H1 (cell line): Measurements from ENCODE around the gene EVC2. TPM values are rescaled to one million over a fixed set of nuclear protein-coding genes. Genes with fewer than 3 reads are reported as not detected.

Source experiments
- CTCF ChIA-PET: fragments of 300-600 bp; sonication (Branson Sonifier 250); formaldehyde crosslinking; loops from one replicate; lab custom pipeline; 2021; ENCODE audit not compliant: partially characterized antibody; lab: Charles Lee
- POLR2A ChIA-PET: fragments of 300-600 bp; sonication (Branson Sonifier 250); formaldehyde crosslinking; loops from one replicate; lab custom pipeline; 2021; ENCODE audit warnings: inconsistent platforms; ENCODE audit not compliant: partially characterized antibody; lab: Charles Lee
- DNase-seq, 2 experiments: peaks; one replicate each; pipeline versions ENCODE4 v3.0.0 to v3.0.0-alpha.2; 2010 to 2022; ENCODE audit warnings: low spot score in 2 of 2, low read depth in 1 of 2, mixed read lengths in 1 of 2
- FAIRE-seq: peaks from 2 replicates; lab custom pipeline; 2011; peaks lifted over from hg19 to GRCh38; lab: Jason Lieb, UNC
- H2AFZ ChIP-seq: 2 replicates; pipeline ENCODE4 v1.8.1; 2012; ENCODE audit warnings: low read length, inconsistent platforms
- H2AK5ac ChIP-seq: 2 replicates; pipeline ENCODE4 v1.6.1; 2013; ENCODE audit warnings: low read depth, low read length
- H2BK120ac ChIP-seq: replicated peaks from 2 replicates; pipeline ENCODE3; 2013; ENCODE audit warnings: low read depth, low read length, inconsistent platforms
- H2BK12ac ChIP-seq: 2 replicates; pipeline ENCODE4 v1.6.1; 2013; ENCODE audit warnings: low read depth, low read length
- H2BK15ac ChIP-seq: 2 replicates; pipeline ENCODE4 v1.6.1; 2013; ENCODE audit warnings: low read length
- H2BK20ac ChIP-seq: 2 replicates; pipeline ENCODE4 v1.6.1; 2013; ENCODE audit warnings: low read length
- H2BK5ac ChIP-seq: 2 replicates; pipeline ENCODE4 v1.6.1; 2013; ENCODE audit warnings: low read depth, low read length
- H3K14ac ChIP-seq: 2 replicates; pipeline ENCODE4 v1.6.1; 2013; ENCODE audit warnings: inconsistent platforms; ENCODE audit not compliant: insufficient read length
- H3K18ac ChIP-seq: 2 replicates; pipeline ENCODE4 v1.6.1; 2013; ENCODE audit warnings: low read length; ENCODE audit errors: extremely low read depth
- H3K23ac ChIP-seq: 2 replicates; pipeline ENCODE4 v1.6.1; 2013; ENCODE audit warnings: inconsistent platforms; ENCODE audit not compliant: insufficient read length
- H3K23me2 ChIP-seq: 2 replicates; pipeline ENCODE4 v1.6.1; 2013; ENCODE audit warnings: low read depth, low read length
- H3K27ac ChIP-seq: 2 replicates; pipeline ENCODE4 v1.6.1; 2011; ENCODE audit warnings: low read depth, low read length, inconsistent platforms
- H3K27me3 ChIP-seq, 4 experiments: replicated peaks in 1 of 4; 1 replicate in 1 of 4; 2 replicates in 3 of 4; pipeline versions ENCODE4 v1.6.1 to v1.8.1; 2011 to 2013; ENCODE audit warnings: low read length in 3 of 4, mild to moderate bottlenecking in 3 of 4, inconsistent platforms in 2 of 4, mixed read lengths in 2 of 4, moderate library complexity in 1 of 4; ENCODE audit not compliant: control insufficient read depth in 3 of 4, insufficient read depth in 3 of 4; ENCODE audit errors: extremely low read depth in 1 of 4
- H3K36me3 ChIP-seq, 4 experiments: 2 replicates each; pipeline versions ENCODE4 v1.6.1 to v1.8.1; 2011 to 2013; ENCODE audit warnings: mild to moderate bottlenecking in 4 of 4, low read length in 3 of 4, moderate library complexity in 2 of 4, control low read depth in 1 of 4, inconsistent platforms in 1 of 4; ENCODE audit not compliant: insufficient read depth in 4 of 4, control insufficient read depth in 2 of 4
- H3K4ac ChIP-seq: replicated peaks from 2 replicates; pipeline ENCODE3; 2013; ENCODE audit warnings: low read length, low read depth, mixed read lengths, inconsistent platforms; ENCODE audit not compliant: insufficient read length
- H3K4me1 ChIP-seq, 4 experiments: replicated peaks in 1 of 4; 1 replicate in 1 of 4; 2 replicates in 3 of 4; pipeline versions ENCODE4 v1.6.1 to v1.8.1; 2011 to 2013; ENCODE audit warnings: low read length in 3 of 4, inconsistent platforms in 2 of 4, mixed read lengths in 1 of 4; ENCODE audit not compliant: insufficient read depth in 4 of 4, control insufficient read depth in 3 of 4
- H3K4me2 ChIP-seq, 2 experiments: 2 replicates each; pipeline versions ENCODE4 v1.6.1 to v1.8.1; 2011 to 2013; ENCODE audit warnings: low read depth in 2 of 2, low read length in 2 of 2, control low read depth in 1 of 2, inconsistent platforms in 1 of 2, mild to moderate bottlenecking in 1 of 2; ENCODE audit not compliant: insufficient read depth in 1 of 2
- H3K4me3 ChIP-seq, 4 experiments: fragments of 200-600, 300-600 bp in 1 of 4; sonication (generic), shearing (Covaris generic), sonication (Bioruptor Twin) in 1 of 4; 2 replicates each; pipeline versions ENCODE4 v1.5.1 to v1.8.1; 2011 to 2016; ENCODE audit warnings: low read length in 4 of 4, low read depth in 3 of 4, control low read depth in 2 of 4, inconsistent platforms in 2 of 4, mild to moderate bottlenecking in 2 of 4, mixed read lengths in 1 of 4, moderate library complexity in 1 of 4; ENCODE audit not compliant: insufficient read depth in 2 of 4; ENCODE audit errors: extremely low read depth in 1 of 4
- H3K56ac ChIP-seq: replicated peaks from 2 replicates; pipeline ENCODE3; 2013; ENCODE audit warnings: low read depth, mild to moderate bottlenecking, mixed read lengths, low read length, inconsistent platforms; ENCODE audit not compliant: insufficient read length
- H3K79me1 ChIP-seq: 2 replicates; pipeline ENCODE4 v1.6.1; 2013; ENCODE audit warnings: low read depth, low read length, control low read depth
- H3K79me2 ChIP-seq, 2 experiments: 2 replicates each; pipeline versions ENCODE4 v1.6.1 to v1.8.1; 2012 to 2013; ENCODE audit warnings: low read length in 2 of 2, mild to moderate bottlenecking in 2 of 2, inconsistent platforms in 1 of 2; ENCODE audit not compliant: insufficient read depth in 2 of 2, control insufficient read depth in 1 of 2
- H3K9ac ChIP-seq, 4 experiments: replicated peaks in 1 of 4; 1 replicate in 1 of 4; 2 replicates in 3 of 4; pipeline versions ENCODE4 v1.6.1 to v1.8.1; 2011 to 2013; ENCODE audit warnings: low read depth in 3 of 4, low read length in 3 of 4, control low read depth in 2 of 4, mild to moderate bottlenecking in 2 of 4, moderate library complexity in 2 of 4, inconsistent platforms in 1 of 4; ENCODE audit errors: extremely low read depth in 1 of 4
- H3K9me3 ChIP-seq, 2 experiments: 2 replicates each; pipeline versions ENCODE4 v1.6.1 to v1.8.1; 2012 to 2013; ENCODE audit warnings: mild to moderate bottlenecking in 2 of 2, moderate library complexity in 2 of 2, control low read depth in 1 of 2, inconsistent platforms in 1 of 2, low read depth in 1 of 2, low read length in 1 of 2, mixed read lengths in 1 of 2; ENCODE audit not compliant: insufficient read depth in 2 of 2
- H4K20me1 ChIP-seq, 2 experiments: replicated peaks in 1 of 2; 2 replicates each; pipeline versions ENCODE3 to v1.8.1; 2011 to 2013; ENCODE audit warnings: inconsistent platforms in 2 of 2, low read length in 2 of 2, mild to moderate bottlenecking in 1 of 2; ENCODE audit not compliant: insufficient read depth in 2 of 2, control insufficient read depth in 1 of 2
- H4K5ac ChIP-seq: 2 replicates; pipeline ENCODE4 v1.6.1; 2013; ENCODE audit warnings: low read length, low read depth, mixed read lengths, inconsistent platforms; ENCODE audit not compliant: insufficient read length
- H4K8ac ChIP-seq: 2 replicates; pipeline ENCODE4 v1.8.0; 2013; ENCODE audit warnings: mild to moderate bottlenecking, moderate library complexity, low read length, inconsistent platforms; ENCODE audit not compliant: insufficient read depth; ENCODE audit errors: extremely low read depth
- H4K91ac ChIP-seq: replicated peaks from 2 replicates; pipeline ENCODE3; 2013; ENCODE audit warnings: low read length, mixed read lengths, inconsistent platforms; ENCODE audit not compliant: insufficient read length
- CREB1 ChIP-seq: IDR thresholded peaks from 2 replicates; pipeline ENCODE4 v1.6.1; 2012; ENCODE audit warnings: inconsistent platforms
- WGBS, 2 experiments: shearing (Covaris generic) in 1 of 2; methylation state at CpG; one replicate each; pipeline versions ENCODE4 v1.1.6 to v1.1.7; 2013 to 2015; ENCODE audit warnings: low lambda C conversion rate in 2 of 2, mixed read lengths in 2 of 2, inconsistent platforms in 1 of 2, low coverage in 1 of 2, missing lambda C conversion rate in 1 of 2; ENCODE audit not compliant: insufficient replicate concordance in 2 of 2, insufficient coverage in 1 of 2, insufficient read length in 1 of 2; ENCODE audit errors: extremely low coverage in 1 of 2, missing lambda C conversion rate in 1 of 2; 5-methylcytosine and 5-hydroxymethylcytosine counted together
- polyA plus RNA-seq, 7 experiments: library from polyadenylated mRNA; depleted of rRNA in 3 of 7; stranded (reverse) in 5 of 7; unstranded in 2 of 7; fragments of >200 nt in 5 of 7; fragments of 200-250 nt in 2 of 7; gene quantifications; 1 replicate in 5 of 7; 2 replicates in 1 of 7; 4 replicates in 1 of 7; pipeline versions ENCODE4 v1.2.1 to v1.2.3, GENCODE V29; 2011 to 2013; ENCODE audit warnings: missing spikeins in 2 of 7, mixed read lengths in 2 of 7
- total RNA-seq: library from RNA; stranded (reverse); fragmentation: NEBNext Ultra II Directional; extraction: Animal tissue kit (Norgen Biotek cat#: 25700); gene quantifications from 2 replicates; pipeline ENCODE4 v1.2.1, GENCODE V29; 2021

Gene EVC2
- total and polyA plus RNA-seq, 2 of the 8 experiments (the other 6 are each of a cell fraction or from before 2014, with no cell fraction given): 0.73 to 5.9 TPM

GRCh38 chr4:5664778-5665177 lies 43.6 kb downstream of the EVC2 start:
- H3K27ac ChIP-seq: no peak overlapping the region
- 94% methylated on average over 10 of the region's 12 CpGs; no CpG with 5 or more reads in 1 of the 2 experiments for WGBS, 2 experiments
- ChIA-PET POLR2A (no interaction called here), CTCF (interaction anchor here (1.4 kb wide), 1 partner anchor 31 kb away, joined by 5 read pairs; no protein-coding TSS in a partner anchor)
- FAIRE-seq (no peak), DNase-seq (no peak)
- no peaks in the 10 kb centered on the region for H3K79me1 ChIP-seq
- no peak overlapping the region for H3K4me3 ChIP-seq
- H3K36me3 ChIP-seq: peaks cover 0 to 17% (median 0%) of the 10 kb centered on the region in 4 experiments; a peak in 4 of 8 replicates
- H3K23me2 ChIP-seq: 0 out of 2 replicates have a peak, but pooled peaks cover 2% of the 10 kb centered on the region
- TF ChIP-seq CREB1: no peak
- no peak overlapping the region for H3K18ac ChIP-seq
- no peak overlapping the region for H2BK15ac ChIP-seq
- H2BK12ac ChIP-seq: no peak overlapping the region
- H2AK5ac ChIP-seq: no peak overlapping the region
- no peak overlapping the region for H4K8ac ChIP-seq
- H3K9ac ChIP-seq: no peak overlapping the region
- no peak overlapping the region for H2BK120ac ChIP-seq
- no peak overlapping the region for H2AFZ ChIP-seq
- H2BK20ac ChIP-seq: no peak overlapping the region
- H4K5ac ChIP-seq: no peak overlapping the region
- no peak overlapping the region for H3K23ac ChIP-seq
- H3K56ac ChIP-seq: no peak overlapping the region
- peaks cover 3 to 14% of the 10 kb centered on the region in 2 experiments for H3K9me3 ChIP-seq
- no peaks in the 10 kb centered on the region for H4K20me1 ChIP-seq
- H3K14ac ChIP-seq: no peak overlapping the region
- no peak overlapping the region for H3K4me2 ChIP-seq
- H2BK5ac ChIP-seq: no peak overlapping the region
- H3K4ac ChIP-seq: no peak overlapping the region
- H3K4me1 ChIP-seq: no peaks in the 10 kb centered on the region
- H3K27me3 ChIP-seq: no peaks in the 10 kb centered on the region
- no peak overlapping the region for H4K91ac ChIP-seq
- no peaks in the 10 kb centered on the region for H3K79me2 ChIP-seq
